ENCODE data around the gene SULT4A1.

GRCh38 chr22:43828725-43828997 is 33.7 kb downstream of the SULT4A1 start:
- no peak for TF ChIP-seq RAD51 (IDR thresholded peaks at IDR 0.05)
- TF ChIP-seq EP300 (IDR thresholded peaks at IDR 0.05; ENCODE audit: borderline replicate concordance in 1 of 2, control insufficient read depth in 1 of 2, low read depth in 2 of 2, low read length in 2 of 2) = no peak
- no peak for TF ChIP-seq SP1 (IDR thresholded peaks at IDR 0.05; ENCODE audit: low read depth, low read length)
- TF ChIP-seq, protein P1, sequence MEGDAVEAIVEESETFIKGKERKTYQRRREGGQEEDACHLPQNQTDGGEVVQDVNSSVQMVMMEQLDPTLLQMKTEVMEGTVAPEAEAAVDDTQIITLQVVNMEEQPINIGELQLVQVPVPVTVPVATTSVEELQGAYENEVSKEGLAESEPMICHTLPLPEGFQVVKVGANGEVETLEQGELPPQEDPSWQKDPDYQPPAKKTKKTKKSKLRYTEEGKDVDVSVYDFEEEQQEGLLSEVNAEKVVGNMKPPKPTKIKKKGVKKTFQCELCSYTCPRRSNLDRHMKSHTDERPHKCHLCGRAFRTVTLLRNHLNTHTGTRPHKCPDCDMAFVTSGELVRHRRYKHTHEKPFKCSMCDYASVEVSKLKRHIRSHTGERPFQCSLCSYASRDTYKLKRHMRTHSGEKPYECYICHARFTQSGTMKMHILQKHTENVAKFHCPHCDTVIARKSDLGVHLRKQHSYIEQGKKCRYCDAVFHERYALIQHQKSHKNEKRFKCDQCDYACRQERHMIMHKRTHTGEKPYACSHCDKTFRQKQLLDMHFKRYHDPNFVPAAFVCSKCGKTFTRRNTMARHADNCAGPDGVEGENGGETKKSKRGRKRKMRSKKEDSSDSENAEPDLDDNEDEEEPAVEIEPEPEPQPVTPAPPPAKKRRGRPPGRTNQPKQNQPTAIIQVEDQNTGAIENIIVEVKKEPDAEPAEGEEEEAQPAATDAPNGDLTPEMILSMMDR (IDR thresholded peaks at IDR 0.05 in 2 of 3, conservative IDR thresholded peaks at IDR 0.05 in 1 of 3; ENCODE audit: control insufficient read depth in 2 of 3, extremely low read depth in 1 of 3, insufficient read depth in 1 of 3, low read depth in 3 of 3, low read length in 3 of 3) = no peak
- TF ChIP-seq POLR2A (IDR thresholded peaks at IDR 0.05; ENCODE audit: low read depth, low read length) = no peak
- no peak for TF ChIP-seq BCL11A (IDR thresholded peaks at IDR 0.05; ENCODE audit: low read depth, low read length)
- TF ChIP-seq ATF3 (IDR thresholded peaks at IDR 0.05; ENCODE audit: borderline replicate concordance, extremely low read depth, low read depth, low read length) = no peak
- TF ChIP-seq TARDBP (IDR thresholded peaks at IDR 0.05; ENCODE audit: borderline replicate concordance) = no peak
- no peak for TF ChIP-seq ATF2 (IDR thresholded peaks at IDR 0.05; ENCODE audit: low read length)
- no peak for TF ChIP-seq ZNF274 (IDR thresholded peaks at IDR 0.05; ENCODE audit: insufficient read depth, insufficient read length)
- no peak for TF ChIP-seq CREM (IDR thresholded peaks at IDR 0.05; ENCODE audit: low read depth)
- no peak for TF ChIP-seq FOXK2 (IDR thresholded peaks at IDR 0.05)
- no peak for TF ChIP-seq HDAC6 (IDR thresholded peaks at IDR 0.05; ENCODE audit: unreplicated experiment)
- no peak for TF ChIP-seq SIN3A (IDR thresholded peaks at IDR 0.05; ENCODE audit: low read depth, low read length)

Data from GM12878 (cell line).